Measurements from ENCODE around the gene AATF. TPM values are rescaled to one million over a fixed set of nuclear protein-coding genes. Genes with fewer than 3 reads are reported as not detected.

AATF gene
- total and polyA plus RNA-seq, 2 of the 8 experiments (the other 6 are each of a cell fraction or from before 2014, with no cell fraction given): 20.1 to 62.8 TPM

DNA sequence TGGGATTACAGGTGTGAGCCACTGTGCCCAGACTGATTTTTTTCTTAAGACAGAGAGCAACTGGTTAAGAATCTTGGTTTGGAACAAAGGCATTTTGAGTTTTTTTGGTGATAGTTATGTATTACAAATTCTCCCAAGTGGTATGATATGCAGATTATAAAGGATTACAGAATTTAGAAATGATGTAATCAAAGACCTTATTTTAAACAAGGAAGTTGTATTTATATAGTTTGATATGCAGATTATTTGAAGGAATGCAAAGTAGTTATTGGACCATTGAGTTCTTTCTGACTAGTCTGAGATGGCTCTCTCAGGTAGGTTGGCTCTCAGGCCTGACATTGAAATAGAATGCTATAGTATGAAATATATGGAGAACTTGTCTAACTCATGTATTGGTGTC, 34.9 kb downstream of the AATF start:
- H3K4me1 ChIP-seq (replicated peaks in 1 of 4; ENCODE audit: control insufficient read depth in 3 of 4, insufficient read depth in 4 of 4, low read length in 3 of 4): no peaks in the 10 kb centered on the region
- peaks cover 4 to 15% (median 6%) of the 10 kb centered on the region in 4 experiments; a peak in 6 of 8 replicates for H3K36me3 ChIP-seq (ENCODE audit: control insufficient read depth in 2 of 4, insufficient read depth in 4 of 4, low read length in 3 of 4)
- H3K4me3 ChIP-seq (ENCODE audit: extremely low read depth in 1 of 4, insufficient read depth in 2 of 4, low read depth in 3 of 4, low read length in 4 of 4): no peak overlapping the region
- no peak overlapping the region for H2BK120ac ChIP-seq (replicated peaks; ENCODE audit: low read depth, low read length)
- no peak overlapping the region for H3K18ac ChIP-seq (ENCODE audit: extremely low read depth, low read length)
- no peaks in the 10 kb centered on the region; the same call in 1 of the 2 replicates for H3K79me1 ChIP-seq (ENCODE audit: low read depth, low read length)
- no peaks in the 10 kb centered on the region for H3K27me3 ChIP-seq (replicated peaks in 1 of 4; ENCODE audit: control insufficient read depth in 3 of 4, extremely low read depth in 1 of 4, insufficient read depth in 3 of 4, low read length in 3 of 4)
- FAIRE-seq: no peak
- H4K20me1 ChIP-seq (replicated peaks in 1 of 2; ENCODE audit: control insufficient read depth in 1 of 2, insufficient read depth in 2 of 2, low read length in 2 of 2): peaks cover 0 to 2% of the 10 kb centered on the region in 2 experiments
- H3K27ac ChIP-seq (ENCODE audit: low read depth, low read length): no peak overlapping the region
- no peak overlapping the region for H4K5ac ChIP-seq (ENCODE audit: insufficient read length, low read depth, low read length)
- POLR2A ChIA-PET (ENCODE audit: partially characterized antibody): no interaction called here
- CTCF ChIA-PET (ENCODE audit: partially characterized antibody): no interaction called here
- no peak overlapping the region for H3K14ac ChIP-seq (ENCODE audit: insufficient read length)
- no peak overlapping the region for H3K4ac ChIP-seq (replicated peaks; ENCODE audit: insufficient read length, low read depth, low read length)
- H3K4me2 ChIP-seq (ENCODE audit: insufficient read depth in 1 of 2, low read depth in 2 of 2, low read length in 2 of 2): no peak overlapping the region
- H2BK5ac ChIP-seq (ENCODE audit: low read depth, low read length): no peak overlapping the region
- H3K23ac ChIP-seq (ENCODE audit: insufficient read length): no peak overlapping the region
- no peak overlapping the region for H2AK5ac ChIP-seq (ENCODE audit: low read depth, low read length)
- H2BK12ac ChIP-seq (ENCODE audit: low read depth, low read length): no peak overlapping the region
- H3K23me2 ChIP-seq (ENCODE audit: low read depth, low read length): no peaks in the 10 kb centered on the region
- H2BK20ac ChIP-seq (ENCODE audit: low read length): no peak overlapping the region
- peaks cover 0 to 14% of the 10 kb centered on the region in 2 experiments; a peak in 1 of 4 replicates for H3K79me2 ChIP-seq (ENCODE audit: control insufficient read depth in 1 of 2, insufficient read depth in 2 of 2, low read length in 2 of 2)
- H3K9ac ChIP-seq (replicated peaks in 1 of 4; ENCODE audit: extremely low read depth in 1 of 4, low read depth in 3 of 4, low read length in 3 of 4): no peak overlapping the region
- H4K91ac ChIP-seq (replicated peaks; ENCODE audit: insufficient read length, low read length): no peak overlapping the region
- H2AFZ ChIP-seq (ENCODE audit: low read length): no peak overlapping the region
- no peak overlapping the region for H3K56ac ChIP-seq (replicated peaks; ENCODE audit: insufficient read length, low read depth, low read length)
- TF ChIP-seq GABPA (IDR thresholded peaks at IDR 0.05; ENCODE audit: borderline replicate concordance, insufficient read depth, low read length) (no peak), SAP30 (IDR thresholded peaks at IDR 0.05; ENCODE audit: insufficient read depth, insufficient replicate concordance, low read length) (no peak), NRF1 (IDR thresholded peaks at IDR 0.05; ENCODE audit: low read depth, low read length) (no peak), HDAC6 (IDR thresholded peaks at IDR 0.05; ENCODE audit: low read depth, low read length) (no peak), SP4 (IDR thresholded peaks at IDR 0.05; ENCODE audit: low read length) (no peak), MAX (IDR thresholded peaks at IDR 0.05) (no peak), KDM4A (IDR thresholded peaks at IDR 0.05; ENCODE audit: low read depth, low read length, severe bottlenecking) (no peak), EZH2 (IDR thresholded peaks at IDR 0.05; ENCODE audit: low read depth, low read length, severe bottlenecking) (no peak), TBP (IDR thresholded peaks at IDR 0.05; ENCODE audit: low read depth, low read length) (no peak), SIX5 (IDR thresholded peaks at IDR 0.05; ENCODE audit: low read depth, low read length) (no peak)
- TF ChIP-seq, protein P1, sequence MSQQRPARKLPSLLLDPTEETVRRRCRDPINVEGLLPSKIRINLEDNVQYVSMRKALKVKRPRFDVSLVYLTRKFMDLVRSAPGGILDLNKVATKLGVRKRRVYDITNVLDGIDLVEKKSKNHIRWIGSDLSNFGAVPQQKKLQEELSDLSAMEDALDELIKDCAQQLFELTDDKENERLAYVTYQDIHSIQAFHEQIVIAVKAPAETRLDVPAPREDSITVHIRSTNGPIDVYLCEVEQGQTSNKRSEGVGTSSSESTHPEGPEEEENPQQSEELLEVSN (IDR thresholded peaks at IDR 0.05): no peak
- H2BK15ac ChIP-seq (ENCODE audit: low read length): no peak overlapping the region
- no peaks in the 10 kb centered on the region for H3K9me3 ChIP-seq (ENCODE audit: insufficient read depth in 2 of 2, low read depth in 1 of 2, low read length in 1 of 2)
- no peak overlapping the region for H4K8ac ChIP-seq (ENCODE audit: extremely low read depth, insufficient read depth, low read length)
- DNase-seq (ENCODE audit: low read depth in 1 of 2, low spot score in 2 of 2): no peak

Measured in H1 (cell line).